BLaER1 (cell line): ENCODE results near the gene TCEANC2.
"Not testable (repeated sequence)": the region's sequence is repeated elsewhere in the genome, so short reads cannot be mapped to it uniquely, and the experiment has no call there.

Experiments used
- H3K27ac ChIP-seq: shearing (Covaris generic); formaldehyde crosslinking; 2 replicates; pipeline ENCODE4 v1.8.1; 2022
- H3K27me3 ChIP-seq: shearing (Covaris generic); formaldehyde crosslinking; 2 replicates; pipeline ENCODE4 v1.8.1; 2022
- H3K36me3 ChIP-seq: shearing (Covaris generic); formaldehyde crosslinking; 2 replicates; pipeline ENCODE4 v1.8.1; 2022
- H3K4me1 ChIP-seq: shearing (Covaris generic); formaldehyde crosslinking; 2 replicates; pipeline ENCODE4 v1.8.1; 2022
- H3K4me2 ChIP-seq: shearing (Covaris generic); formaldehyde crosslinking; 2 replicates; pipeline ENCODE4 v1.8.1; 2022
- H3K4me3 ChIP-seq: shearing (Covaris generic); formaldehyde crosslinking; 2 replicates; pipeline ENCODE4 v1.8.1; 2022
- H3K9ac ChIP-seq: shearing (Covaris generic); formaldehyde crosslinking; 2 replicates; pipeline ENCODE4 v1.8.1; 2022
- H3K9me3 ChIP-seq: shearing (Covaris generic); formaldehyde crosslinking; 2 replicates; pipeline ENCODE4 v1.8.1; 2022
- H4K20me1 ChIP-seq: shearing (Covaris generic); formaldehyde crosslinking; 2 replicates; pipeline ENCODE4 v1.8.1; 2022
- Cebpa-rat ChIP-seq: shearing (Covaris generic); IDR thresholded peaks from 2 replicates; pipeline ENCODE4 v1.8.1; 2022

The TCEANC2 gene

GRCh38 chr1:54052934-54053744 lies at the start of gene TCEANC2, which contains the start of gene TMEM59:
TSS of gene TCEANC2 (plus strand) at chr1:54053608. CDS start at chr1:54054423, 815 bp downstream.
TSS of gene TMEM59 (minus strand) at chr1:54053204. CDS start at chr1:54053188, 16 bp downstream.
- Histone ChIP-seq H3K9ac (peak within 1 kb of the TSS; percentile 85), H3K27me3 (no peaks in the 10 kb centered on the region; the same call in 1 of the 2 replicates), H3K36me3 (peaks cover 26% of the 10 kb centered on the region), H3K27ac (peak within 1 kb of the TSS; percentile 85), H3K4me3 (peak within 1 kb of the TSS; percentile 89), H3K4me2 (peak within 1 kb of the TSS; percentile 91), H3K9me3 (no peaks in the 10 kb centered on the region), H3K4me1 (peaks cover 33% of the 10 kb centered on the region), H4K20me1 (peaks cover 31% of the 10 kb centered on the region)
- no peak for TF ChIP-seq Cebpa-rat

DNA sequence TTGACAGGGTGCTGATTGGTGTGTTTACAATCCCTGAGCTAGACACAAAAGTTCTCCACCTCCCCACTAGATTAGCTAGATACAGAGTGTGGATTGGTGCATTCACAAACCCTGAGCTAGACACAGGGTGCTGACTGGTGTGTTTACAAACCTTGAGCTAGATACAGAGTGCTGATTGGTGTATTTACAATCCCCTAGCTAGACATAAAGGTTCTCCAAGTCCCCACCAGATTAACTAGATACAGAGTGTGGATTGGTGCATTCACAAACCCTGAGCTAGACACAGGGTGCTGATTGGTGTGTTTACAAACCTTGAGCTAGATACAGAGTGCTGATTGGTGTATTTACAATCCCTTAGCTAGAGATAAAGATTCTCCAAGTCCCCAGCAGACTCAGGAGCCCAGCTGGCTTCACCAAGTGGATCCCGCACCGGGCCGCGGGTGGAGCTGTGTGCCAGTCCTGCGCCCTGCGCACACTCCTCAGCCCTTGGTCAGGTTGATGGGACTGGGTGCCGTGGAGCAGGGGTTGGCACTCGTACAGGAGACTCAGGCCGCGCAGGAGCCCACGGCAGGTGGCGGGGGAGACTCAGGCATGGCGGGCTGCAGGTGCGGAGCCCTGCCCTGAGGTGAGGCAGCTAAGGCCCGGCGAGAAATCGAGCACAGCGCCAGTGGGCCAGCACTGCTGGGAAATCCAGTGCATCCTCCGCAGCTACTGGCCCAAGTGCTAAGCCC lies 49.5 kb upstream of the TCEANC2 start:
- not testable (repeated sequence) for H3K27ac ChIP-seq, H3K4me2 ChIP-seq, H3K9ac ChIP-seq, H3K4me3 ChIP-seq, H3K27me3 ChIP-seq, H3K4me1 ChIP-seq, H3K36me3 ChIP-seq, H4K20me1 ChIP-seq
- peaks cover 13% of the 10 kb centered on the region; the same call in 1 of the 2 replicates for H3K9me3 ChIP-seq

- no peak for TF ChIP-seq Cebpa-rat
- H3K27ac ChIP-seq: no peak overlapping the region
- H3K9me3 ChIP-seq: peaks cover 13% of the 10 kb centered on the region; the same call in 1 of the 2 replicates
- H3K4me1 ChIP-seq: no peaks in the 10 kb centered on the region
- no peak overlapping the region for H3K4me3 ChIP-seq
- no peaks in the 10 kb centered on the region for H4K20me1 ChIP-seq
- H3K27me3 ChIP-seq: no peaks in the 10 kb centered on the region
- H3K4me2 ChIP-seq: no peak overlapping the region
- no peaks in the 10 kb centered on the region for H3K36me3 ChIP-seq
- H3K9ac ChIP-seq: no peak overlapping the region
Measured at GRCh38 chr1:54004481-54005049, 48.8 kb upstream of the TCEANC2 start.

GRCh38 chr1:54006508-54006907 lies 46.9 kb upstream of the TCEANC2 start:
- no peak overlapping the region for H3K9ac ChIP-seq
- no peaks in the 10 kb centered on the region for H3K36me3 ChIP-seq
- no peak overlapping the region for H3K27ac ChIP-seq

GRCh38 chr1:54007613-54008012 lies 45.8 kb upstream of the TCEANC2 start:
- H3K9ac ChIP-seq: no peak overlapping the region
- no peaks in the 10 kb centered on the region for H3K27me3 ChIP-seq

More at GRCh38 chr1:54006508-54006907, 46.9 kb upstream of the TCEANC2 start:
- H3K27me3 ChIP-seq: no peaks in the 10 kb centered on the region
- peaks cover 13% of the 10 kb centered on the region; the same call in 1 of the 2 replicates for H3K9me3 ChIP-seq
- H3K4me3 ChIP-seq: no peak overlapping the region
- no peaks in the 10 kb centered on the region for H3K4me1 ChIP-seq
- H3K4me2 ChIP-seq: no peak overlapping the region
- TF ChIP-seq Cebpa-rat: no peak
- H4K20me1 ChIP-seq: no peaks in the 10 kb centered on the region

DNA sequence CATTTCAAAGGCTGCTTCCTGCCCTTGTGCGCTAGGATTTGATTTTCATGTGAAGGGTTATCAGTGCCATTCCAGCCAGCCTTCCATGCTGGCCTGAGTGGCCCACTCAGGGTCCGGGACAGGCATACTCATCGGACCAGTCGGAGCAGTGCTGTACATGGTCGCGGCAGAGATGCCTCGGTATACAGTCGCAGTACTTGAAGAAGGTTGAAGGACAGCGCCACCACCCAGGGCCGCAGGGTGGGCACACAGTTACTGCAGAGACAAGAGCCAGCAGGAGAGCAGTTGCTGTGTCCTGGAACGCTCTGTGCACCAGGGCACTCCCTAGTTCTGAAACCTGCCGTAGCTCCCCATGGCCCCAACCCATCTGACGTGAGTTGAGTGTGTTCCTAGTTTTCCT lies 44.5 kb upstream of the TCEANC2 start:
- Histone ChIP-seq H3K4me1 (no peaks in the 10 kb centered on the region), H3K27me3 (no peaks in the 10 kb centered on the region), H3K9me3 (peaks cover 9% of the 10 kb centered on the region; the same call in 1 of the 2 replicates), H4K20me1 (no peaks in the 10 kb centered on the region), H3K36me3 (no peaks in the 10 kb centered on the region), H3K27ac (no peak overlapping the region), H3K9ac (no peak overlapping the region), H3K4me2 (no peak overlapping the region), H3K4me3 (no peak overlapping the region)
- no peak for TF ChIP-seq Cebpa-rat

More at GRCh38 chr1:54007613-54008012, 45.8 kb upstream of the TCEANC2 start:
- Histone ChIP-seq H3K36me3 (no peaks in the 10 kb centered on the region), H3K27ac (no peak overlapping the region), H4K20me1 (no peaks in the 10 kb centered on the region), H3K9me3 (peaks cover 13% of the 10 kb centered on the region; the same call in 1 of the 2 replicates), H3K4me3 (no peak overlapping the region), H3K4me1 (no peaks in the 10 kb centered on the region), H3K4me2 (no peak overlapping the region)
- TF ChIP-seq Cebpa-rat: no peak

GRCh38 chr1:54009406-54009805 lies 44.0 kb upstream of the TCEANC2 start:
- no peaks in the 10 kb centered on the region for H3K36me3 ChIP-seq
- no peak overlapping the region for H3K4me3 ChIP-seq
- no peaks in the 10 kb centered on the region for H4K20me1 ChIP-seq
- H3K9me3 ChIP-seq: peaks cover 3% of the 10 kb centered on the region; the same call in 1 of the 2 replicates
- H3K4me2 ChIP-seq: no peak overlapping the region
- H3K27ac ChIP-seq: no peak overlapping the region
- no peaks in the 10 kb centered on the region for H3K4me1 ChIP-seq
- no peaks in the 10 kb centered on the region for H3K27me3 ChIP-seq
- no peak for TF ChIP-seq Cebpa-rat
- H3K9ac ChIP-seq: no peak overlapping the region

GRCh38 chr1:54010415-54011117 lies 42.8 kb upstream of the TCEANC2 start:
- Histone ChIP-seq H3K4me2 (no peak overlapping the region), H3K27me3 (no peaks in the 10 kb centered on the region), H4K20me1 (no peaks in the 10 kb centered on the region), H3K9ac (no peak overlapping the region), H3K9me3 (no peaks in the 10 kb centered on the region), H3K4me3 (no peak overlapping the region), H3K4me1 (no peaks in the 10 kb centered on the region), H3K36me3 (no peaks in the 10 kb centered on the region), H3K27ac (no peak overlapping the region)
- TF ChIP-seq Cebpa-rat: no peak

DNA sequence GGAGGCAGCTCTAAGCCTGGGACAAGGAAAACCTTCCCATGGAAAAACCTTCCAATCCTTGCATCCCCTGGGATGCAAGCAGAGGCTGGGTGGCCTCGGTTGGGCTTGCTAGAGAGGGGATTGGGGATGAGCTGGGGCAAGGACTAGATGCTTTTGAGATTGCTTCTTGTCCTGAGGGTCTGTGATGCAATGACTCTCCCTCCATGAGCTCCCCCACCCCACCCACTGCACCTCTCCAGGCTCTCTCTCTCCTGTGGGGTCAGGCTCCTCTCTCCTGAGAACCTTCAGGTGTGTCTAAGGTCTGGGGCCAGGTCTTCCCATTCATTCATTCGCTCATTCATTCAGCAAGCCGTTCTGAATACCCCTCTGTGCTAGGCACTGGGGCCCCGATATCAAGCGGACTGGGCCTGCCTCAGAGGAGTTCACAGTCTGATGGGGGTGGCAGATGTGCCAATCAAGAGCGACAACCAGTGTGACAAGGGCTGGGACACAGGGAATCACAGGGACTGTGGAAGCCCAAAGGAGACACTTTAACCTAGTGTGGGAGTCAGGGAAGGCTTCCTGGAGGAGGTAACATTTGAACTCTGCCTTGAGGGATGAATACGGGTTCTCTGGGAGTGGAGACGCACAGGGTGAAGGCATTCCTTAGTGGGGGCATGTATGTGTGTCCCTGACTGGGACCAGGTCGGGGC lies 41.9 kb upstream of the TCEANC2 start:
- H3K4me1 ChIP-seq: no peaks in the 10 kb centered on the region
- H3K9ac ChIP-seq: no peak overlapping the region
- no peaks in the 10 kb centered on the region for H4K20me1 ChIP-seq
- no peaks in the 10 kb centered on the region for H3K9me3 ChIP-seq
- TF ChIP-seq Cebpa-rat: no peak
- no peak overlapping the region for H3K4me3 ChIP-seq
- H3K4me2 ChIP-seq: no peak overlapping the region
- no peaks in the 10 kb centered on the region for H3K27me3 ChIP-seq
- H3K36me3 ChIP-seq: no peaks in the 10 kb centered on the region
- H3K27ac ChIP-seq: no peak overlapping the region
